BJ (cell line): ENCODE measurements around the gene JPH4. TPM values are rescaled to one million over a fixed set of nuclear protein-coding genes. Genes with fewer than 3 reads are reported as not detected.

ENCODE experiments used
- CTCF ChIA-PET: fragments of 350-600 bp; formaldehyde crosslinking; extraction: SDS; loops from one replicate; lab custom pipeline; 2021; ENCODE audit warnings: antibody characterized with exemption, inconsistent platforms; lab: Yijun Ruan, JAX
- POLR2A ChIA-PET: fragments of 300-600 bp; sonication (Branson Sonifier 250); formaldehyde crosslinking; extraction: SDS; loops from one replicate; lab custom pipeline; 2021; ENCODE audit warnings: antibody characterized with exemption; lab: Charles Lee
- DNase-seq: peaks from one replicate; pipeline ENCODE4 v3.0.0-alpha.2; 2011; ENCODE audit warnings: low read depth
- H3K27me3 ChIP-seq: 2 replicates; pipeline ENCODE4 v1.6.0; 2011; ENCODE audit warnings: low read length; ENCODE audit not compliant: control insufficient read depth, insufficient read depth
- H3K36me3 ChIP-seq: 2 replicates; pipeline ENCODE4 v1.5.1; 2011; ENCODE audit warnings: low read length; ENCODE audit not compliant: control insufficient read depth, insufficient read depth
- H3K4me3 ChIP-seq: 2 replicates; pipeline ENCODE4 v1.5.1; 2011; ENCODE audit warnings: low read depth, mild to moderate bottlenecking, control low read depth, low read length
- polyA plus RNA-seq: library from polyadenylated mRNA; depleted of rRNA; stranded (reverse); fragments of >200 nt; gene quantifications from 2 replicates; pipeline ENCODE4 v1.2.3, GENCODE V29; 2011
- TF ChIP-seq, protein P1 (sequence below): IDR thresholded peaks from 2 replicates; pipeline ENCODE4 v1.5.1; 2011; ENCODE audit warnings: low read depth, mild to moderate bottlenecking, control low read depth, inconsistent platforms, low read length, moderate library complexity; ENCODE audit not compliant: insufficient read depth

The JPH4 gene
- polyA plus RNA-seq, 1 experiment, result not detected

- ChIA-PET CTCF (interaction anchor here (1.1 kb wide), 2 partner anchors 23 to 49 kb away, joined by 3 to 4 read pairs; no protein-coding TSS in a partner anchor), POLR2A (no interaction called here)
- TF ChIP-seq, protein P1, sequence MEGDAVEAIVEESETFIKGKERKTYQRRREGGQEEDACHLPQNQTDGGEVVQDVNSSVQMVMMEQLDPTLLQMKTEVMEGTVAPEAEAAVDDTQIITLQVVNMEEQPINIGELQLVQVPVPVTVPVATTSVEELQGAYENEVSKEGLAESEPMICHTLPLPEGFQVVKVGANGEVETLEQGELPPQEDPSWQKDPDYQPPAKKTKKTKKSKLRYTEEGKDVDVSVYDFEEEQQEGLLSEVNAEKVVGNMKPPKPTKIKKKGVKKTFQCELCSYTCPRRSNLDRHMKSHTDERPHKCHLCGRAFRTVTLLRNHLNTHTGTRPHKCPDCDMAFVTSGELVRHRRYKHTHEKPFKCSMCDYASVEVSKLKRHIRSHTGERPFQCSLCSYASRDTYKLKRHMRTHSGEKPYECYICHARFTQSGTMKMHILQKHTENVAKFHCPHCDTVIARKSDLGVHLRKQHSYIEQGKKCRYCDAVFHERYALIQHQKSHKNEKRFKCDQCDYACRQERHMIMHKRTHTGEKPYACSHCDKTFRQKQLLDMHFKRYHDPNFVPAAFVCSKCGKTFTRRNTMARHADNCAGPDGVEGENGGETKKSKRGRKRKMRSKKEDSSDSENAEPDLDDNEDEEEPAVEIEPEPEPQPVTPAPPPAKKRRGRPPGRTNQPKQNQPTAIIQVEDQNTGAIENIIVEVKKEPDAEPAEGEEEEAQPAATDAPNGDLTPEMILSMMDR, result no peak
- Histone ChIP-seq H3K27me3 (peaks cover 9% of the 10 kb centered on the region), H3K4me3 (no peak overlapping the region), H3K36me3 (no peaks in the 10 kb centered on the region)
- DNase-seq, result no peak
Measured at GRCh38 chr14:23582906-23583760, 4.5 kb upstream of the JPH4 start.

DNA sequence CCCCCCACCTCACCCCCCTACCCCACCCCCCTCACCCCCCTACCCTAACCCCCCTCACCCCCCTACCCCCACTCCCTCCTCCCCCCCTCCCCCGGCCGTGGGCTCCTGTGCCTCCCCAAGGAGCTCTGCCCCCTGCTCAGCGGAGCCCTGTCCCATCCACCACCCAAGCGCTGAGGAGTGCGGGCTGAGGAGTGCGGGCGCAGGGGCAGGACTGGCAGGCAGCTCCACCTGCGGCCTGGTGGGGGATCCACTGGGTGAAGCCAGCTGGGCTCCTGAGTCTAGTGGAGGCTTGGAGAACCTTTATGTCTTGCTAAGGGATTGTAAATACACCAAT, 2.3 kb upstream of the JPH4 start:
- DNase-seq, result no peak
- Histone ChIP-seq H3K4me3 (no peak overlapping the region), H3K36me3 (no peaks in the 10 kb centered on the region), H3K27me3 (peaks cover 15% of the 10 kb centered on the region)
- TF ChIP-seq, protein P1, result no peak
- POLR2A ChIA-PET, result no interaction called here
- CTCF ChIA-PET, result interaction anchor here (2.2 kb wide), 1 partner anchor 8 kb away, joined by 7 read pairs; no protein-coding TSS in a partner anchor

DNA sequence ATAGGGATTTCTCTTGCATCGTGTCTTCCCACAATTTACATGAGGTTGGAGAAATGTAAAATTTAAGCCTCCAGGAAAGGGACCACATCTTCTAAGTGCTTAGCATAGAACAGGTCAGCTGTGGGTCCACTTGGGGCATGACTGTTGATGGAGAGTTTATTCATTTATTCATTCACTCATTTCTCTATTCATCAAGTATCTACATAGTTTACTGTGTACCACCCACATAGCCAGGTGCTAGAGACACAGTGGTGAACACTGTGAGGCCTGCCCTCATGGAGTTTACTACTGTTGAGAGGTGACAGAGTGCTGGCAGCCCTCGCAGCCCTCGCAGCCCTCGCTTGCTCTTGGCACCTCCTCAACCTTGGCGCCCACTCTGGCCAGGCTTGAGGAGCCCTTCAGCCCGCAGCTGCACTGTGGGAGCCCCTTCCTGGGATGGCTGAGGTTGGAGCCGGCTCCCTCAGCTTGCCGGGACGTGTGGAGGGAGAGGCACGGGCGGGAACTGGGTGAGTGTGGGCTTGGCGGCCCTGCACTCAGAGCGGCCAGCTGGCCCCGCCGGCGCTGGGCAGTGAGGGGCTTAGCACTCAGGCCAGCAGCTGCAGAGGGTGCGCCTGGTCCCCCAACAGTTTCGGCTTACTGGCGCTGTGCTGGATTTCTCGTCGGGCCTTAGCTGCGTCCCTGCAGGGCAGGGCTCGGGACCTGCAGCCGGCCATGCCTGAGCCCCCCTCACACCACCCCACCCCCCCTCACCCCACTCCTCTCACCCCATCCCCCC, 1.7 kb upstream of the JPH4 start:
- Histone ChIP-seq H3K27me3 (peaks cover 16% of the 10 kb centered on the region), H3K4me3 (no peak overlapping the region), H3K36me3 (no peaks in the 10 kb centered on the region)
- DNase-seq, result no peak
- ChIA-PET CTCF (interaction anchor here (2.2 kb wide), 1 partner anchor 9 kb away, joined by 7 read pairs; no protein-coding TSS in a partner anchor), POLR2A (no interaction called here)
- TF ChIP-seq, protein P1, result no peak

- TF ChIP-seq, protein P1, result no peak
- peaks cover 18% of the 10 kb centered on the region for H3K27me3 ChIP-seq
- no peak overlapping the region for H3K4me3 ChIP-seq
- CTCF ChIA-PET, result interaction anchor here (2.2 kb wide), 1 partner anchor 9 kb away, joined by 7 read pairs; no protein-coding TSS in a partner anchor
- no peak for DNase-seq
- H3K36me3 ChIP-seq, result no peaks in the 10 kb centered on the region
- POLR2A ChIA-PET, result no interaction called here
Measured at GRCh38 chr14:23579739-23580138, 1.1 kb upstream of the JPH4 start.

GRCh38 chr14:23579311-23579630, 681 bp upstream of the JPH4 start:
- POLR2A ChIA-PET, result interaction anchor here (0.5 kb wide), 1 partner anchor 329 kb away, joined by 5 read pairs; no protein-coding TSS in a partner anchor
- Histone ChIP-seq H3K36me3 (no peaks in the 10 kb centered on the region), H3K27me3 (peaks cover 18% of the 10 kb centered on the region), H3K4me3 (no peak overlapping the region)
- CTCF ChIA-PET, result interaction anchor here (2.2 kb wide), 1 partner anchor 10 kb away, joined by 7 read pairs; no protein-coding TSS in a partner anchor
- no peak for DNase-seq
- TF ChIP-seq, protein P1, result no peak
